HUES64 (cell line): ENCODE data around the gene ABHD15.

Experiments used
- H3K27ac ChIP-seq: 2 replicates; pipeline ENCODE4 v1.7.0; 2013; ENCODE audit warnings: low read depth, low read length, inconsistent platforms
- H3K27me3 ChIP-seq: 2 replicates; pipeline ENCODE4 v1.6.1; 2013; ENCODE audit warnings: mild to moderate bottlenecking, low read length; ENCODE audit not compliant: insufficient read depth
- H3K36me3 ChIP-seq: 2 replicates; pipeline ENCODE4 v1.6.1; 2013; ENCODE audit warnings: mild to moderate bottlenecking, low read length; ENCODE audit not compliant: insufficient read depth
- H3K4me1 ChIP-seq: 2 replicates; pipeline ENCODE4 v1.6.1; 2013; ENCODE audit warnings: mild to moderate bottlenecking, low read length, moderate library complexity; ENCODE audit not compliant: insufficient read depth
- H3K4me3 ChIP-seq: 2 replicates; pipeline ENCODE4 v1.5.1; 2013; ENCODE audit warnings: mild to moderate bottlenecking, low read length, moderate library complexity
- H3K9ac ChIP-seq: 2 replicates; pipeline ENCODE4 v1.6.1; 2013; ENCODE audit warnings: mild to moderate bottlenecking, low read depth, low read length
- H3K9me3 ChIP-seq: 2 replicates; pipeline ENCODE4 v1.6.1; 2013; ENCODE audit warnings: low read depth, low read length; ENCODE audit not compliant: insufficient read depth
- WGBS: fragments of 150-250, 120-280 bp; methylation state at CpG from one replicate; pipeline ENCODE4 v1.1.7; 2013; ENCODE audit warnings: missing lambda C conversion rate; 5-methylcytosine and 5-hydroxymethylcytosine counted together

Gene ABHD15

GRCh38 chr17:29593591-29594518, 27.0 kb upstream of the ABHD15 start:
- peaks cover 19% of the 10 kb centered on the region for H3K27me3 ChIP-seq
- peaks cover 39% of the 10 kb centered on the region for H3K4me1 ChIP-seq
- H3K4me3 ChIP-seq = peak overlapping the region; percentile 62
- no peaks in the 10 kb centered on the region for H3K36me3 ChIP-seq
- H3K9me3 ChIP-seq = no peaks in the 10 kb centered on the region
- H3K27ac ChIP-seq = no peak overlapping the region
- 2% methylated on average over 62 of the region's 64 CpGs for WGBS
- H3K9ac ChIP-seq = no peak overlapping the region

GRCh38 chr17:29592850-29593551, 26.2 kb upstream of the ABHD15 start, which contains the start of gene ANKRD13B:
TSS of gene ANKRD13B (plus strand) at chr17:29593132. CDS start at chr17:29593622, 490 bp downstream.
- Histone ChIP-seq H3K9ac (no peak within 1 kb of the TSS), H3K4me1 (peaks cover 40% of the 10 kb centered on the region), H3K27ac (peak within 1 kb of the TSS; percentile 56; the same call in 1 of the 2 replicates), H3K9me3 (no peaks in the 10 kb centered on the region), H3K4me3 (peak within 1 kb of the TSS; percentile 66), H3K27me3 (peaks cover 22% of the 10 kb centered on the region), H3K36me3 (no peaks in the 10 kb centered on the region)
- WGBS = under 1% methylated on average over 96 of the region's 96 CpGs

- Histone ChIP-seq H3K4me1 (peaks cover 34% of the 10 kb centered on the region), H3K4me3 (peak overlapping the region; percentile 66)
Measured at GRCh38 chr17:29591737-29592608, 25.1 kb upstream of the ABHD15 start.

GRCh38 chr17:29591146-29591736, 24.4 kb upstream of the ABHD15 start:
- H3K4me1 ChIP-seq = peaks cover 31% of the 10 kb centered on the region
- peak overlapping the region; percentile 59 for H3K9ac ChIP-seq
- no peaks in the 10 kb centered on the region for H3K9me3 ChIP-seq
- 0 out of 2 replicates have a peak overlapping the region, but pooled peaks have one; percentile 31 for H3K27ac ChIP-seq
- H3K36me3 ChIP-seq = no peaks in the 10 kb centered on the region
- peaks cover 22% of the 10 kb centered on the region for H3K27me3 ChIP-seq
- H3K4me3 ChIP-seq = peak overlapping the region; percentile 66
- under 1% methylated on average over 31 of the region's 31 CpGs for WGBS

More at GRCh38 chr17:29591737-29592608, 25.1 kb upstream of the ABHD15 start:
- Histone ChIP-seq H3K27me3 (peaks cover 22% of the 10 kb centered on the region), H3K9ac (peak overlapping the region; percentile 59), H3K9me3 (no peaks in the 10 kb centered on the region), H3K27ac (peak overlapping the region; percentile 56; the same call in 1 of the 2 replicates), H3K36me3 (no peaks in the 10 kb centered on the region)
- WGBS = 3% methylated on average over 18 of the region's 25 CpGs

- no peaks in the 10 kb centered on the region for H3K9me3 ChIP-seq
- 0 out of 2 replicates have a peak overlapping the region, but pooled peaks have one; percentile 31 for H3K27ac ChIP-seq
- WGBS = 19% methylated on average over 30 of the region's 30 CpGs
- peak overlapping the region; percentile 66 for H3K4me3 ChIP-seq
- H3K9ac ChIP-seq = peak overlapping the region; percentile 59
- no peaks in the 10 kb centered on the region for H3K36me3 ChIP-seq
- peaks cover 22% of the 10 kb centered on the region for H3K27me3 ChIP-seq
- peaks cover 35% of the 10 kb centered on the region for H3K4me1 ChIP-seq
Measured at GRCh38 chr17:29590411-29591145, 23.7 kb upstream of the ABHD15 start.

- no peak within 1 kb of the TSS for H3K27ac ChIP-seq
- peaks cover 39% of the 10 kb centered on the region for H3K4me1 ChIP-seq
- H3K4me3 ChIP-seq = peak within 1 kb of the TSS; percentile 66
- 8% methylated on average over 67 of the region's 70 CpGs for WGBS
- no peaks in the 10 kb centered on the region for H3K36me3 ChIP-seq
- H3K27me3 ChIP-seq = peaks cover 22% of the 10 kb centered on the region
- peak within 1 kb of the TSS; percentile 59 for H3K9ac ChIP-seq
- H3K9me3 ChIP-seq = no peaks in the 10 kb centered on the region
Measured at GRCh38 chr17:29589524-29590410, 22.9 kb upstream of the ABHD15 start, which contains the start of gene GIT1. TSS of gene GIT1 (minus strand) at chr17:29589648. CDS start at chr17:29589378, 270 bp downstream.

- no peaks in the 10 kb centered on the region for H3K36me3 ChIP-seq
- no peak overlapping the region for H3K27ac ChIP-seq
- peak overlapping the region; percentile 51; the same call in 1 of the 2 replicates for H3K9ac ChIP-seq
- H3K4me3 ChIP-seq = peak overlapping the region; percentile 66
- H3K4me1 ChIP-seq = peaks cover 48% of the 10 kb centered on the region
- peaks cover 15% of the 10 kb centered on the region for H3K27me3 ChIP-seq
- WGBS = 1% methylated on average over 72 of the region's 72 CpGs
- no peaks in the 10 kb centered on the region for H3K9me3 ChIP-seq
Measured at GRCh38 chr17:29588562-29589411, 21.9 kb upstream of the ABHD15 start.

GRCh38 chr17:29588017-29588561, 21.3 kb upstream of the ABHD15 start:
- Histone ChIP-seq H3K9ac (0 out of 2 replicates have a peak overlapping the region, but pooled peaks have one; percentile 51), H3K9me3 (no peaks in the 10 kb centered on the region), H3K4me3 (peak overlapping the region; percentile 66), H3K4me1 (peaks cover 50% of the 10 kb centered on the region), H3K27ac (no peak overlapping the region), H3K27me3 (peaks cover 14% of the 10 kb centered on the region), H3K36me3 (no peaks in the 10 kb centered on the region)
- 52% methylated on average over 8 of the region's 8 CpGs for WGBS
